CD4-positive, alpha-beta T cell treated with Interferon gamma for 1 hour (primary cell): ENCODE measurements around the gene RPL29.

Source experiments
- DNase-seq: peaks from one replicate; pipeline ENCODE4 v3.0.0-alpha.2; 2020

Gene RPL29

GRCh38 chr3:52024765-52025452 lies 29.2 kb upstream of the RPL29 start:
- DNase-seq = no peak

GRCh38 chr3:52023860-52024764 lies 28.4 kb upstream of the RPL29 start:
- no peak for DNase-seq

GRCh38 chr3:52023101-52023770 lies 27.5 kb upstream of the RPL29 start:
- no peak for DNase-seq

DNA sequence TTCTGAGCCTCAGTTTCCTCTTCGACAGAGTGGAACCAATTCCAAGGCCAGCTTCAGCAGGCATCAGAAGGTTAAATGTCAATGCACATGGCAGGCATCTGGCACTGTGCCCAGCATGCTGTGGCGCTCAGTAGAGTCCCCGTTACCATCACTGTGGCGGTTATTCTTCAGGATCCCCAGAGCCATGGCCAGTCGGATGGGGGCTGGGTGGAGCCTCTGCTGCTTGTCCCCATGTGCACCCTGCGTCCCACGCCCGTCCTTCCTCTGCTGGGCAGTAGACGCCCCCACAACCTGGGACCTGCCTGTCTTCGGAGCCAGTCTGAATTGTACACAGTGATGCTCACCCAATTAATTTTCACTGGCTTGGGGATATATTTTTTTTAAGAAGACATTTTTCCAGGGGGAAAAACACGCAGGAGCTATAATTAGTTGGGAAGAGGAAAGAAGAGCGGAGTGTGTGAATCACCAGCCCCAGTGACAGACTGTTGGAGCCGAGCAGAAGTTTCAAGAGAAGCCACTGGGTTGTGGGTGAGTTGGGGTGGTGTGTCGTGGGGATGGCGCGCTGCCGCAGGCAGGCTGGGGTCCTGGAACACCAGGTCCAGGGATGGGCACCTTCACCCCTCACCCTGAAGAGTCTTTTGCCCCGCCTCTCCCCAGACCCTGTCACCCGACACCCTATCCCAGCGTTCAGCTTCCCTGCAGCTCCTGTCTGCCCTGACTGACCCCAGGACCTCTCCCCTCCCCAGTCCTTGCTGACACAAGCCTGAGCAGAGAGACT lies 26.8 kb upstream of the RPL29 start:
- no peak for DNase-seq

DNA sequence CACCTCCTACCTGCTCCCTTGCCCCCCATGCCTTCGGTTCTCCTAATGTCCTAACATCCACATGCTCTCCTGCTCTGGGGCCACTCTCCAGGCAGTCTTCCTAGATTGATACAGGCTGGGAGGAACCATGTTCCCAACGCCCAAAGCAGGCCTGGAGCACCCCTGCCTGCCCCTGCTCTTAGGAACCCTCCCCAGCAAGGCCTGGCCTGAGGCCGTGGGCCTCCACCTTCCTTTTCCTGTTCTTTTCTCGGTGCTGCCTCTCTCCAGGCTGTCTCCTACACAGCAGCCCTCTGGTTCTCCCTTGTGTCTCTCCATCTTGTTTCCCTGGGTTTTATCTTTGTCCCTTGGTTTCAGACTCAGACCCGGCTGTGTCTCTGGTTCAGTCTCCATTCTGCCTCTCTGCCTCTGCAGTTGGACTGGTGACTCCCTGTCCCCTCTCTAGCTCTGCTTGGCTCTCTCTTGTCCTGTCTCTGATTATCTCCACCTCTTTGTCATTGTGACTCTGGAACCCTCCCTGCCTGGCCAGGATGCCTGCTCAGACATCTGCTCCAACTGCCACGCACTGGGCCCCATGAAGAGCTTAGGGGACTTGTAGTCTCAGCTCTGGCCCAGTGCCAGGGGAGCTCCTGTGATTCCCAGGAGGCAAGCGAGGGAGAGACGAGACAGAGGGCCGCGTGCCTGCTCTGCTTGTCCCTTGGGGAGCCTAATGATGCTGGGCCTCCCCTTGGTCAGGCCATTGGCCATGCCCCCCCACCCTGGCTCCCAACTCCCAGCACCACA lies 26.0 kb upstream of the RPL29 start:
- no peak for DNase-seq

DNA sequence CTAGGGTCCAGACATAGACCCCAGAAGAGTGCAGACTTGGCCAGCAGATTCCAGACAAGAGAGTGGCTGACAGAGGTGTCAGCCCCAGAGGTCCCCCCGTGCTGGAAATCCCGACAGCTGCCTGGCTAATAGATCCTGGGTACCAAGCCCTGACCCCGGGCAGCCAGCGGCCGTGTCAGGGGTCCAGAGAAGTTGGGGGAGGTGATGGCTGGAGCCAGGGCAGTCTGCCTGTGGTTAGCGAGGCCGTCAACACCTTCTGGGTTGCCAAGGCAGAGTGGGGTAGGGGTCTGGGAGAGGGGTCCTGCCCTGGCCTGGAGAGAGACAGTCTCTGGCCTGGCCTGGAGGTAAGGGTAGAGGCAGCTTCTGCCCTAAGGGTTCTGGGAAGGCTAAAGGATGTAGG lies 25.1 kb upstream of the RPL29 start:
- no peak for DNase-seq

DNA sequence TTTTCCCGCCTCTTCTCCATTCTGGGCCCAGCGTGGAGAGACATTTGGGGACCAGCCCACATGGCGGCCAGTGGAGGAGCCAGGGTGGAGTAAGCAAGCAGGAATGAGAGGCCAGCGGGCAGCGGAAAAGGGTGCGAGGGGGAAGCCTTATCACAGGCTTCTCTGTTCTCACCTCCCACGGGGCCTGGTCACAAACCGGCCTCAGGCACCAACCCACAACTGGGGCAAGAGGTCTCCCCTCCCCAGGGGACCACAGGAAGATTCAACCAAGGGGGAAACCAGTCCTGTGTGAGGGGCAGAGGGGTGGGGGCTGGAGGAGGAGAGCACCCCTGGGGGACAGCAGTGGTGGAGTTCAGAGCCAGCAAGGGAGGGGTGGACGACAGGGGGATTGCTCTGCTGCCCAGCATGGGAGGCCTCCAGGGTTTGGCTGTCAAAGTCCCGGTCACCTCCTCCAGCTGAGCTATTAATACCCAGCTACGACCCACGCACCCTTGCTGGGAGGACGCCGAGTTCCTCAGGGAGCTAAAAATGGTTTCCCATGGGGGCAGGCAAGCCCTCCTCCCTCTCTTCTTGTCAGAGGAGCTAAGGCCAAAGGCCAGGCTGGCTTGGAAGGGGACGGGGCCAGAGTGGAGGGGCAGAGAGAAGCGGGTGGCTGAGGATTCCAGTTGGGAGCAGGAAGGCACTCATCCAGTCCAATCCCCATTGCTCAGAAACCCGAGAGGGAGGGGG lies 23.8 kb upstream of the RPL29 start:
- DNase-seq = no peak

GRCh38 chr3:52018319-52019000 lies 22.8 kb upstream of the RPL29 start:
- DNase-seq = no peak

DNA sequence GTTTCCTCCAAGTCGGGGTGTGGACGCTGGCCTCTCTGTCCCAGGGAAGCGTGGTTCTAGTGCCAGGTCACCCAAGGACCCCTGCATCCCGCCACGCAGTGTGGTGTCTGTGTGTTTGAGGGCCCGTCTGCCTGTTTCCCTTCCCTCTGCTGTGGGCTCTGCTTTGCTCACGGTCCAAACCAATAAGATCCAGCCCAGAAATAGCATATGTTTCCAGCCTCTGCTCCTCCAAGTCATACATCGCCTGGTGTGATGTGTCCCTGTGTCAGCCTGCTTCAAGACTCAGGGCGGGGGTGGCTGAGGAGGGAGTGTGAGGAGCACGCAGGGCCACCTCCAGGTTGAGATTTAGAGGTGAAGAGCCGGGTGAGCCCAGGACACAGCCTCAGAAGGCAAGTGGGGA lies 21.9 kb upstream of the RPL29 start:
- no peak for DNase-seq

- DNase-seq = no peak
These were observed 19.9 kb upstream of the RPL29 start for GRCh38 chr3:52015438-52016228.

DNA sequence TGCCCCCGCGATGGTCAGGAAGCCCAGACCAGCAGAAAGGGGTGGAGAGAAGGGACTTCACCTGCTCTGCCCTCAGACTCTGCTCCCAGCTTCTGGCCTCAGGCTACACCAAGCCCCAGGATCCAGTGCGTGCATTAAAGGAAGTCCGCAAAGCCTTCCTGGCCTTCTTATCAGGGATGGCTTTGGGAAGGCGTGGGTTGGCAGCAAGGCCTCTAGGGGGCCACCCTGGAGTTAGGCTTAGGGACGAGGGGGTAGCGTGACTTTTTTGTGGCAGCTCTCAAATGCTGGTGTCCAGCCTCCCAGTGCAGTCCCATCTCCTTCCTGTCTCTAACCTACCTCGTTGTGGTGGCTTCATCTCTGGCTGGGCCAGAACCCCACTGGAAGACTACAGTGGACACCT lies 18.9 kb upstream of the RPL29 start:
- DNase-seq = no peak

GRCh38 chr3:52013802-52014598 lies 18.3 kb upstream of the RPL29 start:
- no peak for DNase-seq

DNA sequence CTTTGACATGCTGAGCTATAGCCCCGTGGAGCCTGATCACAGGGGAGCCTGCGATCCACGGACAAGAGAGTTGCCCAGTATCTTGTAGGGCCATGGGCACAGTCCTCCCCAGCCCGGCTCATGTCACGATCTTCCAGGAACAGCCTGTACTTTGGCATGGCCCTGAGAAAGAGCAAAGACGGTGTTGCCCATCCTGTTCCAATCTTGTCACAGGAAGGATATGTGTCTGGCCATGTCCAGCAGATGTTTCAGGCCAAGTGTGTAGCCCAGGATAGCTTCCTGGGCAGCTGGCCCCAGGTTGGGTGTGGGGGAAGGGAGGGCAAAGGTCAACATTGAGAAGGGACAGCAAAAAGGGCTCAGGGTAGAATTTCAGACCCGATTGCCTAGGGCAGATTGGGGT lies 17.0 kb upstream of the RPL29 start:
- DNase-seq = no peak

DNA sequence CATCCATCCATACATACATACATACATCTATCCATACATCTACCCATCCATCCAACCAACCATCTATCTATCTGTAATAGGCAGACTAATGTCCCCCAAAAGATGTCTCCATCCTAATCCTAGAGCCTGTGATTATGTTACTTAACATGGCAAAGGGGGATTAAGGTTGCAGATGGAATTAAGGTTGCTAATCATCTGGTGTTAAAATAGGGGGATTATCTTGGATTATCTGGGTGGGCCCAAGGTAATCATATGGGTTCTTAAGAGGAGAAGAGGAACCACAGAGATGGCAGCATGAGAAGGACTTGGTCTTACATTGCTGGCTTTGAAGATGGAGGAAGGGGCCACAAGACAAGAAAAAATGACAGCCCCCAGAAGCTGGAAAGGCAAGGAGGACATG lies 14.7 kb upstream of the RPL29 start:
- no peak for DNase-seq

DNA sequence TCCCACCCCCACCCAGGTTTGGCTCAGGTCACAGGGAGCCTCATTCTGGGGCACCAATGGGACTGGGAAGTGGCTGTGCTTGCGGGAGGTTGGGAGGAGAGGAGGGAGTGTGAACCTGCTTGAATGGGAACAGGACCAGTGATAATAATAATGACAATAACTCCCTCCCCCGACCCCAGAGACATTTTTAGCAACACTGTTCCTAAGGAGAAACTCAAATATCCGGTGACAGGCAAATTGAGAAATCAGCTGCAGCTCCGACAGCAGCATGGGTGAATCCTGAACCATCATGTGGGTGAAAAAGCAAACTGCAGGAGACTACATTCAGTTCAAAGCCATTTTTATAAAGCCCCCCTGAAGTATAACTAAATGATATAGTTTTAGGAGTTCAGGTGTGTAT lies 11.6 kb upstream of the RPL29 start:
- DNase-seq = no peak

- no peak for DNase-seq
These were observed 11.1 kb upstream of the RPL29 start for GRCh38 chr3:52006820-52007133.

- DNase-seq = no peak
These were observed 10.5 kb upstream of the RPL29 start for GRCh38 chr3:52006017-52006819.

GRCh38 chr3:52005571-52005986 lies 9.9 kb upstream of the RPL29 start:
- DNase-seq = no peak
